Measurements from ENCODE around the gene ZNF483.
"Not testable (repeated sequence)": the region's sequence is repeated elsewhere in the genome, so short reads cannot be mapped to it uniquely, and the experiment has no call there.

The ZNF483 gene

DNA sequence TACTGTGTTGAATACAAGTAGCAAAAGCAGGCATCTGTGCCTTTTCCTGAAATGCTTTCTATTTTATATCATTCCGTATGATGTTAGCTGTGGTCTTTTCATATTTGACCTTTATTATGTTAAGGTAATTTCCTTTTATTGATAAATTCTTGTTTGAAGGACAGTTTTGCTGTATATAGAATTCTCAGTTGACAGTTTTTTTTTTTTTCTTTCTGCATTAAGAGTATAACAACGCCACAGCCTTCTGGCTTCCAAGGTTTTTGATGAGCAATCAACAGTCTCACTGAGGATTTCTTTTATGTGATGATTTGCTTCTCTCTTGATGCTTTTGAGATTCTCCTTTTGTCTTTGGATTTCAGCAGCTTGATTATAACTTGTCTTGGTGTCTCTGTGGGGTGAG lies 23.6 kb downstream of the ZNF483 start:
- no peak for DNase-seq

DNA sequence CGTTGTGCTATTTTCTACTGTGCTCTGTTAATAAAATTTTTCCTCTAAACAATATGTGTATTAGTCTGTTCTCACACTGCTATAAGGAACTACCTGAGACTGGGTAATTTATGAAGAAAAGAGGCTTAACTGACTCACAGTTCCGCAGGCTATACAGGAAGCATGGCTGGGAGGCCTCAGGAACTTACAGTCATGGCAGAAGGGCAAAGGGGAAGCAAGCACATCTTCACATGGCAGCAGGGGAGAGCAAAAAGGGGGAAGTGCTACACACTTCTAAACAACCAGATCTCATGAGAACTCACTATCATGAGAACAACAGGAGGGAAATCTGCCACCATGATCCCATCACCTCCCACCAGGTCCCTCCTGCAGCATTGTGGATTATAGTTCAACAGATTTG lies 30.4 kb downstream of the ZNF483 start:
- DNase-seq: not testable (repeated sequence)

DNA sequence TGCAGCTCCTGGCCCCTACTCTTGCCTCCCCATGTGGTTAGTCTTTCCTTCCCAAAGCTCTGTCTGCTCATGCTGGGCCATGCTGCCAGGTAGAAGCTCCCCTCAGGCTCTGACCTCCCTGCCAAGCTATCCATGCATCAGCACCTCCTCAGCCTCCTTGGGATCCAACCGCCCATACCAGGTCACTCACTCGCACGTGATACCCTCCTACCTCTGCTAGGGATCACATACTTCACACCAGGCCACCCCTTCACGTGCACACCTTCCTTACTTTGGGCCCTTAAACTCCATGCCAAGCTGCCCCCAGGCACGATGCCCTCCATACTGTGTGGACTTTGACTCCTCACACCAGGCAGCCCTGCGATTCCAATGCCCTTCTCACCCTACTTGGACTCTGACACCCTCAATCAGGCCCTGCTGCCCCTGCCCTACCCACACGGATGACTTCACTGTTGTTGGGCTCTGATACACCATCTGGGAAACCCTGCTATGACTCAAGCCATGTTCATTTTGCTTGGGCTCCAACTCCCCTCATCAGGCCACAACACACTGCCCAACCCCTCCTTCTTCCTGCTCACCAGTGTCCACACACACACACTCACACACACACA lies 34.1 kb downstream of the ZNF483 start:
- no peak for DNase-seq

DNA sequence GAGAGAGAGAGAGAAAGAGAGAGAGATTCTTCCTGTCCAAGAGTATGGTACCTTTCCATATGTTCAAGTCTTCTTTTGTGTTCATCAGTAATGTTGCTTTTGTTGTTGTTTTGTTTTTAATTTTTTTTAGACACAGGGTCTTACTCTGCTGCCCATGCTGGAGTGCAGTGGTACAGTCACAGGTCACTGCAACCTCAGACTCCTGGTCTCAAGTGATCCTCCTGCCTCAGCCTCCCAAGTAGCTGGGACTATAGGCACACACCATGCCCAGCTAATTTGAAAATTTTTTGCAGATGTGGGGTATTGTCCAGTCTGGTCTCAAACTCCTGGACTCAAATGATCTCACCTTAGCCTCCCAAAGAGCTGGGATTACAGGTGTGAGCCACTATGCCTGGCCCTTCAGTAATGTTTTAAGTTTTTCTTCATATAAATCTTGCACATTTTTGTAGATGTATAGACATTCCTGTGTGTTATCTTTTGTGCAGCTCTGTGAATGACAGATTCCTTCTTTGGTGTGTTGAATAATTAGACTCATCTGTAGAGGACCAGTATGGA lies 36.3 kb downstream of the ZNF483 start:
- DNase-seq: no peak

DNA sequence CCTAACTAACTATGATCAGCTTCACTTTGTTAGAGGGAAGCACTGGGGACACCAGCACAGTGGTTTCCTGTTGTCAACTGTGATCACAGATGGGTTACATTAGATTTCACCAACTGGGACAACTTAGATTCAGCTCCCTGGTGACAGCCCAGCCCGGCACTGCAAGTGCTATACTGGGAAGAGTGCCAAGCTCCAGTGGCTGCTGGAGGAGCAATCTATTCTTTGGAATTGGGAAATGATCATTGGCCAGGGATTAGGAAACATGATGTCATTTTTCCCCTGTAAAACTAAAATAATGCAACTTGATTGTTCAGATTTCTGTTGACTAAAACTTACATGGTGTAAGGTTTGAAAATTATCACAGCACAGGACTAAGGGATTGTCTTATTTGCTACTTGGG lies 41.3 kb downstream of the ZNF483 start:
- no peak for DNase-seq

DNA sequence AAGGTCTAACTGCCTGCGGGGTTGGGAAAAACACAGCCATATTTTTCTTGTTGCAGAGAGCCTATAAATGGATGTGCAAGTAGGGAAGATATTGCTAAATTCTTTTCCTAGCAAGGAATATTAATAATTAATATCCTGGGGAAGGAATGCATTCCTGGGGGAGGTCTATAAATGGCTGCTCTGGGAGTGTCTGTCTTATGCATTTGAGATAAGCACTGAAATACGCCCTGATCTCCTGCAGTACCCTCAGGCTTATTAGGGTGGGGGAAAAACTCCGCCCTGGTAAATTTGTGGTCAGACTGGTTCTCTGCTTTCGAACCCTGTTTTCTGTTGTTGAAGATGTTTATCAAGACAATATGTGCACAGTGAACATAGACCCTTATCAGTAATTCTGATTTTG lies 43.1 kb downstream of the ZNF483 start:
- not testable (repeated sequence) for DNase-seq

DNA sequence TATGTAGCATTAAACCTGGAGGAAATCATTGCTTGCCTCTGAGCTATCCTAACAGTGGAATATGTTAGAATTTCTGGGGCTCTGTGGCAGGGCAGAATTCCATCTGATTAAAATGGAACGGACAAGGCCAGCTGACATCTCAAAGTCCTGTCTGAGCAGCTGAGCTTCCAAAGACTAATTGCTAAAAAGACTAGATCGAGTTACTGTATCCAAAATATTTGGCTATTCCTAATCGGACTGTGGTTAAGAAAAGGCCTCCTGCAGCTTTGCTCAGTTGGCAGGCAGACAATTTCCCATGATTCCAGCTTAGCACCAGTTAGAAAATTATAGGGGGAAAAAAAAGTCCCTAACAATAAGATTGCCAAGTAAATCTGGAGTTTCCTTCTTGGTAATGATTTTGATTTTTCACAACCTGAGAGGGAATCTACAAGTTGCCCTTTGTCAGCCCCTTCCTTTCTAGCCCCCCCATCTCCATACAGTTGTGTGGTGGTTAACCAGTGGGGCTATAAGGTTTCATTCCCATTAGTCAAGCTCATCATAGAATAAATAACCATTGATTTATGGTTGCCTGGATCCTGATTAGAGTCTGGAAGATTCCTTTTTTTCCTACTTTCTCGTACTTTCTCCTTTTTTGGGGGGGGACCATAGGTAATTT lies 48.1 kb downstream of the ZNF483 start:
- no peak for DNase-seq

DNA sequence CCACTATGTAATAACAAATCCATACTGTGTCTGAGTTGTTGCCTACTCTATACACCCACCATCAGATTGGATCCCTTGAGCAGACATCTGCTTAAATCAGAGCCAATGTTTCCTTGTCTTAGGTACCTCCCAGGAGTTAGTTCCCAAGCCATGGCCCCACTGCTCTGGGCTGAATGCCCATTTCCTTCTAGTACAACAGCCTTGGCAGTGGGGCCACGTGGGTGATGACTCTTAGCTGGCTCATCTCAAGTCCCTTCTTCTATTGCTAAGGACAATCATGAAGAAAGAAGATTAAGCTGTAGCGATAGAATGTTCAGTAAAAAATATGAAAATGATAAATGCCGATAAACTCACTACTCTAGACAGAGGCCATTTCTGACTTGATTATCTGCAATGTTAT lies 57.9 kb downstream of the ZNF483 start:
- no peak for DNase-seq

DNA sequence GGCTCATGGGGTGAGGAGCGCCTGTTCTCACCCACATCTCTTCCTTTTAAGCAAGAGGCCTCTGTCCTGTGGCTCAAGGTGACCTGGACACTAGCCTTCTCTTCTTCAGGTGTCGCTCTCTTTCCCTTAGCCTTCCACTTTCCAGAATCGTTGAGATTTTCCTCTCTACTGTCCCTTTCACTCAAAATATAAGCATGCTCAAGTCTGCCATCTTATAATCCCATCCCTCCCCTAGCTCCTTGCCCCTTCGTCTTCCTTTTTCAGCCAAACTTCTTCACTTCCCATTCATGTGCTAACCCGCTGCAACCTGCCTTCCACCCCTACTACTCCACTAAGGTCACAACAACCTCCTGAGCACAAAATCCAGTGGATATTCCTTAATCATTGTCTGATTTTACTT lies 61.4 kb downstream of the ZNF483 start:
- no peak for DNase-seq

DNA sequence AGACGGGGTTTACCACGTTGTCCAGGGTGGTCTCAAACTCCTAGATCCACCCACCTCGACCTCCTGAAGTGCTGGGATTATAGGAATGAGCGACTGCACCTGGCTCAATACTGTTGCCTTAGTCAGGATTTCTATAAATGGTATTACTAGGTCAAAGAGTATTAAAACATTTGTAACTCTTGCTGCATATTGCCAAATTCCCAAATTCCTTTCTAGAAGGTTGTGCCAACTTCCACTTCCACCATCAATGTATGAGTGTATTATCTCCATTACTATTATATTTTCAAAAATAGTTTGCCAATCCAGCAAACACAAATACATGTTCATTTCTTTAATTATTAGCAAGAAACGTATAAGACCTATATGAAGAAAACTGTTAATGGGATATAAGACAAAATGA lies 63.9 kb downstream of the ZNF483 start:
- no peak for DNase-seq

DNA sequence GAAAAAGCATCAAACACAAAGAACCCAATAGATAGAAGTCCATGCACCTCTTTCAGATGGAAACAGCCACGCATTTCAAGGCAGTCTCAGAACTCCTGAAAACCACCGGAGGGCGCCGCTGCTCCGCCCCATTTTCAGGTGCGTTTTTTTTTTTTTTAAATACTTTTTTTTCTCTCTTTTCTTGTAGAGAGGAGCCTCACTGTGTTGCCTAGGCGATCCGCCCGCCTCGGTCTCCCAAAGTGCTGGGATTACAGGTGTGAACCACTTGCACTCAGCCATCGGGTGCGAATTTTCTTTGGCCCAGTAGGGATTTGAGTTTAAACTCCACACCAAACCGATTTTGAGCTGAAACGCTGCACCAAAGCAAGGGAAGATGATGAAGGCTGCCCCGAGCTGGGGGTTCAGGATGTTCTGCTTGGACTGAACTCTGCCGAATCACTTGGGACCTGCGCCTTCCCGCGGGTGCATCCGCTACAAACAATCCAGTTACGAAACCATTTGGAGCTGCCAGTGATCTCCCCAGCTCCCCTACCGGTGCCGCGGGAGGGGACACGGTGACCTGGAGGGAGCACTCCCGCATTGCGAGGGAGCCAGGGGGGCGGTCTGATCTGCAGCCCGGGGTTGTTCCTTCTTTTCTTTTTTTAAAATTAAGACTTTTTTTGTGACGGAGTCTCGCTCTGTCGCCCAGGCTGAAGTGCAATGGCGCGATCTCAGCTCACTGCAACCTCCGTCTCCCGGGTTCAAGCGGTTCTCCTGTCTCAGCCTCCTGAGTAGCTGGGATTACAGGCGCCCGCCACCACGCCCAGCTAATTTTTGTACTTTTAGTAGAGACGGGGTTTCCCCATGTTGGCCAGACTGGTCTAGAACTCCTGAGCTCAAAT lies 73.1 kb downstream of the ZNF483 start:
- peak; percentile 55 for DNase-seq

DNA sequence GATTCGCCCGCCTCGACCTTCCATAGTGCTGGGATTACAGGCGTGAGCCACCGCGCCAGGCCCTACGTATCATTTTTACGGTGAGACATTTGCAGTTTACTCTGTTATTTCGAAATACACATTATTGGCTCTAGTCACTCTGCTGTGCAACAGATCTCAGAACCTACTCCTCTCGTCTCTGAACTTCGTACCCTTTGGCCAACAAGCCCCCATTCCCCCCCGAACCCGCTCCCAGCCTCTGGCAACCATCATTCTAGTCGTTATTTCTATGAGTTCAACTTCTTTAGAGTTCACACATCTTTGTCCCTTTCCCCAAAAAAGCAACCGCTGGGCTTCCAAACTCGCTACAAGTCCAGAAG lies 73.7 kb downstream of the ZNF483 start:
- peak; percentile 14 for DNase-seq

DNA sequence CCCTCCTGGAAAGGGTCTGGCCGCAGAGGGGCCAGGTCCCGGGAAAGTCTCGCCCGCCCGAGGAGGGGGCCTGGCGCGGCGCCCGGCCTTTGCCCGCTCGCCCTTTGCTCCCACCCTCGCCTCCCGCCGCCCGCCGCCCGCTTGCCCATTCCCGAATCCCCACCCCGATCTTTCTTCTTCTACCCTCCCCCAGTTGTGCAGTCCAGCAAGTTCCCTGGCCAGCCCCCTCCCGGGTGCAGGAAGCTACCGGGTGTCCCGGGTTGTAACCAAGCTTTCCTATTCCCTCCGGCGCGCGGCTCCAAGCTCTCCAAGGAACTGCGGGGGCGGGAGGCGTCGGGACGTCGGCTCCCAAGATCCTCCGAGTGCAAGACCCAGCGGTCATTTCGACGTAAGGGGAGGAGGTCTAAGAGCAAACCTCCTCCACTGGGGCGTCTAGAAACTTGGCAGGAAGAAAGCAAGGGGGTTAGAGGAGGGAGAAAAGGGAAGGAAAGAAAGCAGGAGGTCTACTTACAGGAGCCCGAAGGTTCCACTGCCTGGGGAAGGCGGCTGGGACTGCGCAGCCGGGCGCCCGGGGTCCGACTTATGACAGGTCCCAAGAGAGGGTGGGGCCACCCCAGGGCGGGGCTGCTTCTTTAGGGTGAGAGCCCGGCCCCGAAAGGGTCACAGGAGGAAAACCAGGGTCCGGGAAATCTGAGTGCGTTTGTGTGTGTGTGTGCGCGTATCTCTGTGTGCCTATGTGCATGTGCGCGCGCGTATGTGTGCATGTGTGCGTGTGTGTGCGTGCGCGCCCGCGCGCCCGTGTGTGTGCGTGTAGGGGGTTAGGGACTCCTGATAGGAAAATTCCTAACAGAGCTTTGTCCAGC lies 74.3 kb downstream of the ZNF483 start, which contains the start of gene PTGR1:
Gene PTGR1, minus strand, starts transcription at position 556 of the 863 bp plus-strand sequence. CDS start 2,225 bp downstream, outside the sequence.
- peak; percentile 34 for DNase-seq

DNA sequence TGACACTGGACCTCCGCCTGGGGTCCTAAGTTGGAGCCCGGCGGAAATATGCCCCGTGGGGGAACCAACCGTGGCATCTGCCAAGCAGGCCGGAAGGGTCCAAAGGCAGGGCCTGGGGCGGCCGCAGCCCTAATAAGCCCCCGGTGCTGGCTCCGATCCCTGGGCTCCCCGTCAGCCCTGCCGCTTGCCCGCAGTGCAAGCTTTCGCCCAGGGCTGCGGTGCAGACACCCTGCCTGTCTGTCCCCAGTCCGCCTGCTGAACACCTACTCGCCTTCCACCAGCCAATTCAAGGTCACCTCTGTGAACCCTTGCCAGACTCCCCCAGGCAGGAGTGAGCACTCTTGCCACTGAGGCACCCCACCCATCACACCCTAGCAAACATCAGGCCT lies 75.0 kb downstream of the ZNF483 start:
- DNase-seq: no peak

DNA sequence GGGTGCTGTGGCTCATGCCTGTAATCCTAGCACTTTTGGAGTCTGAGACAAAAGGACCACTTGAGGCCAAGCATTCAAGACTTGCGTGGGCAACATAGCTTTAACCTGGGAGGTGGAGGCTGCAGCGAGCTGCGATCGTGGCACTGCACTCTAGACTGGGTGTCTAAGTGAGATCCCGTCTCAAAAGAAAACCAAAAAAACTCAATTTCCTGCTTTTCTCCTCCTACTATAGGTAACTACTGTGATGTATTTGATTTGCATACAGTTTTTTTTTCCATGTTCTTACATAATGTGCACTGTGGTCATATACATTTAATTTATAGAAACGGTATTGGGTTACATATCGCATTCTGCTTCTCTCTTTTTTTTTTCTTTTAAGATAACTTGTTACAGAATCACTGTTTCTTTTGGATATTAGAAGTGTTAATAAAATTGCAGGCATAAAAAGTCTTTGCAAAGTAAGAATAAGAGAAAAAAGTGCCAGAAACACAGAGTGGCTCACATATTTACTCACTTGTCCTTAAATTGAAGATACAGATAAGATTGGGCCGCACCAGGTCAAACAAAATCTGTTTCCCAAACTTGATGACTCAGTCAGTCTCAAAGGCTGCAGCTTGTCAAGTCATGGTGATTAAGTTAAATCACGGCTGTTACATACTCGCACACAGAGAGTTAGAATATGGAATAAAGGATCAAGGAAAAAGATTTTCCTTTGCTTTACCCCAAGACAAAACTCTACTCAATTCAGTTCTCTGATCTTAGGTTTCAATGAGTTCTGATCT lies 76.4 kb downstream of the ZNF483 start:
- no peak for DNase-seq

DNA sequence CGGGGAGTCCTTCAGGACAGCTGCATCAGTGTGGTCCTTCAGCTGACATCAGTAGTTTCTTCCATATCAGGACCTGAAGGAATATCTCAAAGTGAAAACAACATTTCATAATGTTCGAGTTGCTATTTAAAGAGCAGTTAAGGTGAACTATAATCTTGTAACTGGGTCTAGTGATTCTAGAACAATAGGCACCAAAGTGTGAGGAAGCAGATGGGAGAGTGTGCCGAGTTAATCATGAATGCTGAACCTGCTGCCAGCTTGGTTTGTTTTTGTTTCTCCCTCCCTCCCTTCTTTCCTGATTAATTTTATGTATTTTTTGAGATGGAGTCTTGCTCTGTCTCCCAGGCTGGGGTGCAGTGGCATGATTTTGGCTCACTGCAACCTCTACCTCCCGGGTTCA lies 78.1 kb downstream of the ZNF483 start:
- DNase-seq: no peak

DNA sequence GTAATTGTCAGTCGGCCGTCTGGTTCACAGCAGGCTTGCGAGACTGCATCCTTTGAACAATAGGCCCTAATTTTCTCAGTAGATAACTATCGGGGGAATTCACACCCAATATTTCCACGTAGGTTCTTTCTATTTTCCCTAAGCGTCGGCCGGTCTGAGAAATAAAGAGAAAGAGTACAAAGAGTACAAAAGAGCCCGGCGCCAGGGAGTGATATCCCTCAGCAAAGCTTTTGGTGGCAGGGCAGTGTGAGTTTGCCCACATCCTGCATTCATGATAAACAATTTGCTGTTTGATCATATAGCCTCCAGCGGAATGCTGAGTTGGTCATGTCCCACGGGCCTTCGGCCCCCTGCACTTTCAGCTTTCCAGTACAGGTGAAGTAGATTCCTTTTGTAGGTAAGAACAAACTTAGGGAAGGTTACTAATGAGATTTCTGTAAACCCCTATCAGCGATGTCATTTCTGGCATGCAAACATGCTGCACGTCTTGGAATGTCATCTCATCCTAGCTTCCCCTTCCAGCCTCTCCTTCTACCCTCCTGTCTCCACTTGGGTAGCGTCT lies 79.2 kb downstream of the ZNF483 start:
- DNase-seq: no peak

DNA sequence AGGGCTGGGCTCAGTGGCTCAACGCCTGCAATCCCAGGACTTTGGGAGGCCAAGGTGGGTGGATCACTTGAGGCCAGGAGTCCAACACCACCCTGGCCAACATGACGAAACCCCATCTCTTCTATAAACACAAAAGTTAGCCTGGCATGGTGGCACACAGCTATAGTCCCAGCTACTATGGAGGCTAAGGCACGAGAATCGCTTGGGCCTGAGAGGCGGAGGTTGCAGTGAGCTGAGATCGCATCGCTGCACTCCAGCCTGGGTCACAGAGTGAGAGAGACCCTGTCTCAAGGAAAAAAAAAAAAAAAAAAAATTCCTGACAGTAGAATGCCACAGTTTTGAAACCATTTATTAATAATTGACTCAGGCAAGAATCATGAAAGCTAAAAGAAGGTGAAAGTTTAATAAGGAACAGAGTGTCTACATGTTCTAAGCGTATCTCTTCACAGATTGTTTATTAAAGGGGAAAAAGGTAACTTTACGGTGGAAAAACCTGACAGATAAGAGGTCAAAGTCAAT lies 80.1 kb downstream of the ZNF483 start:
- DNase-seq: no peak

DNA sequence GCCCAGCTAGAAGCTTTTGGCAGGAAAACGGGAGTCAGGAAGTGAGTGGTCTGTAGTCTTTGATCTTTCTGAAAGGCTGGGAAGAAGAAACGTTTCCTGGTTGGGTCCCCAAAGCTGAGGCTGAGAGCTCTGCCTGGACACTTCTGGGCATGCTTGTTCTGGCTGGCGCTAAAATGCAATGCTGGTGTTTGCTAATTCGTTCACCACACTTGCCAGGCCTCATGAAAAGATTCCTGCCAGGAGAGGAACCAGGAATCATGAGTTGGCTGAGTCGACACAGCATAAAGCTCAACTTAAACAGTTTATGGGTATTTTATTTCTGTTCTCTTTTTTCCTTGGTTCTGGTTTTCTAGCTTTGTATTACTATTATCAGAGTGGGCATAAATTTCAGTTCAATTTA lies 85.2 kb downstream of the ZNF483 start:
- no peak for DNase-seq

DNA sequence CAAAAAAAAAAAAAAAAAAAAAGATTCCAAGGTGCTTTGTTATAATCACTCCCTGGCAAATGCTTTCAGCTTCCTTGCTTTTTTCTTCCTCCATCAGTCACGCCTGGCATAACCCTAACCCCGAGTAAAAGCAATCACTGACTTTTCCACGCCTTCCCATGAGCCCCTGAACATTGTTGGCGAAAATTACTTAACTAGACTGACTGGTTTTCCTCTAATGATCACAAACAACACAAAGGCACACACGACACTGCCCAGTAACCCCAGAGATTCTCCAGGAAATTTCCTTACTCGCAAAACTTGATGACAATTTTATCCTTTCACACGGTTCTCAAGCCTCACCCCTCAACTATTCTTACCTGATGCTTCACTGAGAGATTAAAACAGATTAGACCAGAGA lies 85.9 kb downstream of the ZNF483 start:
- DNase-seq: no peak

DNA sequence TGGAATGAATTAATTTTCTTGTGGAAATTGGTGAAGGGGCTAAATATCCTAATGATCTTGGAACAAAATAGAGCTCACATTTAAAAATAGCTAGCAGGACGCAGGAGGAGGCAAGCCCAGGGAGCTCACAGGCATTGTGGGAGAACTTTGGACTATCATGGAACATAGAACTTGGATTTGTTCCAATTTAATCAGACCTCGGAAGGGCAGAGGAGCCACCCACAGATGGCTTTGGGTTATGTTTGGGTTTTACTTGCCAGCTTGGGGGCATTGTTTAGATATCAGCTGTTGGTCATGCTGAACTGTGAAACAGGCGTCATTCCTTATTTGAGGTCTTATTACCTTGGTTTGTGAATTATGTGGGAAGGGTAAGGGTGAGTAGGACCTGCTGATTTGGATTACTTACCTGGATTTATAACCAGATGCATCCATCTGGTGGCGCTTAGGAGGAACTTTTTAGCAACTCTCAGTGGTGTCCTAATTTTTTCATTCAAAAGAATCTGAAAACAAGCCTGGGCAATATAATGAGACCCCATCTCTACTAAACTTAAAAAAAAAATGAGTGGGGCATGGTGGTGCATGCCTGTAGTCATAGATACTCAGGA lies 88.6 kb downstream of the ZNF483 start:
- DNase-seq: no peak

Data from activated CD4-positive, alpha-beta T cell treated with anti-CD3 and anti-CD28 coated beads, Interleukin-10, Interleukin-2, amounts not matched to agents 100 ng/mL and 50 ng/mL, durations not matched to agents 16 hours and 8 hours (primary cell).